NCI-H510A (cell line): ENCODE results near the gene PHF14.
"Not testable (repeated sequence)": the region's sequence is repeated elsewhere in the genome, so short reads cannot be mapped to it uniquely, and the experiment has no call there.

Source experiments
- DNase-seq: peaks from one replicate; lab custom pipeline; 2025; lab: John Stamatoyannopoulos, UW

The PHF14 gene

GRCh38 chr7:10977113-10977512 is 3.4 kb downstream of the PHF14 start:
- DNase-seq: no peak

DNA sequence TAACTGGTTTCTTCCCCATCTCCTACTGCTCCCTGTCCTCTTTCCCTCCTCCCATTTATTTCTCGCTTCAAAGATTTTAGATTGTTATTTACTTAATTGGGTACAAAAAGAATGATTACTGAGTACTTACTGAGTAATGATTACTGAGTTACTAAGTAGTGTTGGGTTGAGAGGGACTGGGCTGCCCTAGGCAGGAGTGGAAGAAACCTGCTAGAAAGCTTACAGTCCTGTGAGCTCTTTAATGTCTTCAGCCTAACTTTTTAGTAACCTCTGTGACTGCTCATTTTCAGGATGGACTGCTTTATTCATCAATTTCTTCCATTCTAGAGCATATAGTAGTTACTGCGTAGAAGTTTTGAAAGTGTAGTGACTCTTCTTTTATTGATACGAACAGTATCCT is 7.6 kb downstream of the PHF14 start:
- no peak for DNase-seq

GRCh38 chr7:10990748-10991147 is 17.1 kb downstream of the PHF14 start:
- not testable (repeated sequence) for DNase-seq

GRCh38 chr7:10995482-10996166 is 22.0 kb downstream of the PHF14 start:
- DNase-seq: not testable (repeated sequence)

DNA sequence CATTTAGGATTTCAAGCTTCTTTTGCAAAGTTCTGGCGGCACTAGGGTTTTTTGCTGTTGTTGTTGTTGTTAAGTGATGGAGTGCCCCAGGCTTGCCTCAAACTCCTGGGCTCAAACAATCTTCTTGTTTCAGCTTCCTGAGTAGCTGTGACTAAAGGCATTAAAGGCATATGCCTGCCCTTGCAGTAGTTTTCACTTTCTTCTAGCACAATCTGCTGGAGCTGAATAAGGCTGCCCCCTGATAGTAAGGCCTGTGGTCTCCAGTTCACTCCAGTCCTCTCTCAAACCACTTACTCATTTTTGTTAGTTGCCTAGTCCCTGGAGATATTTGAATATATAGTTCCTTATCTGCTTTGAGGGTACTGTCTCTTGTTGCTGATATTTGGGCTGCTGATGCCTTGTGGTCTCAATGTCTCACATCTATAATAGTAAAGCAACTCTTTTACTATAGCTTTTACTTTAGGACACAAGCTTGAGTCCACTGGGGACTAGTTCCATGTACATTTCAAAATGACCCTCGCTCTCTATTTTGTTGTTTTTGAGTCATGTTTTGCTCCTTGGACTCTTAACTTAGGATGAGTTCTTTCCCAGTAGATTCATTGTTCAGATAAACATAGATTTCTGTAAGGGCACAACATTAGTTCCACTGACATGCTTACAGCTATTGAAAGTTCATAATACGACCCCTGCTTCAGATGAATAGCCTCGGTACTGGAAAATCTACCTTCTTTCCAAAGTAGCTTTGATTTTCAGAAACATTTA is 25.5 kb downstream of the PHF14 start:
- no peak for DNase-seq

DNA sequence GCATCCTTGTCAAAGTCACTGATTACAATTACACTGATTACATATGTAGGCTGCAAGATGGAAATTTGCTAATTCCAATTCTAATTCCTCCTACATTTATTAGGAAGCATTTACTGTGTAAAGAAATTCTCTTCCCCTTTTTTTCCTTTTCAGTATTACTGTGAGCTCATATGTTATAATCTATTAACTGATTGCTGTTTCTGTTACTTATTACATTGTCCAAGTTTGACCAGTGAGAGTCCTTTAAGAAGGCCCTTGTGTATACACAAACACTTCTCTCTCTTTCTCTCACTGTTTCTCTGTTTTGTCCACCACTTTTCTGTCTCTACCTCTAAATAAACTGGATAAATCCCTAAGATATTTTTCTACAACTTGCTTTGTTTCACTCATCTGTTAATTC is 31.5 kb downstream of the PHF14 start:
- no peak for DNase-seq

DNA sequence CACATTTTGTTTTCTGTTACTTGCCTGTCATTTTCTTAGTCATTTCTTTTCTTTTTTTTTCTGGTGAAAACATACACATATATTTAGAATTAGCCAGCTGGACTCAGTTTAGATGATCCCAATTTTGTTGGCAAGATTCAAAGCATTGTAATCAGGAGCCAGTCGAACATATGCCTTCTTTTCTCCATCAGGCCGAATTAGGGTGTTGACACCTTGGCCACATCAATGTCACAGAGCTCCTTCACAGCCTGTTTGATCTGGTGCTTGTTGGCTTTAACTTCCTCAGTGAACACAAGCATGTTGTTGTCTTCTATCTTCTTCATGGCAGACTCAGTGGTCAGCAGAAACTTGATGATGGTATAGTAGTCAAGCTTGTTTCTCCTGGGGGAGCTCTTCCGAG is 32.6 kb downstream of the PHF14 start:
- no peak for DNase-seq

DNA sequence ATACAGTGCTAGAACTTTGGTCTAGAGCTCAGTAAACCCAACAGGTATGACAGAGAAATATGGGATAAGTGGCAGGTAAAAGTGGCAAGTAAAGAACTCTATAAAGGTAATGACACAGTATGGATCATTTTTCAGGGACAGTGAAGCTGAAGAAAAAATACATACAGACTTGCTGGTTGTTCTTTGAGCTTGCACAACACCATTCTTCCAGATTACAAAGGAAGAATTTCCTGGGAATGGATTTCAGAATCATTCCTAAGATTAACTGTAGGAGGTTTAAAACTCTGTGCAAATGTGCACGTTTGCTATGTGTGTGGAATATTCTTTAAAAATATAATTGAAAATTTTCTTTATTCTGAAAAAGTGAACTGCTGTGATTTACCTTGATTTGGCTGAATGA is 36.0 kb downstream of the PHF14 start:
- no peak for DNase-seq

GRCh38 chr7:11021468-11021867 is 47.8 kb downstream of the PHF14 start:
- DNase-seq: no peak

GRCh38 chr7:11026452-11027359 is 53.0 kb downstream of the PHF14 start:
- DNase-seq: no peak

DNA sequence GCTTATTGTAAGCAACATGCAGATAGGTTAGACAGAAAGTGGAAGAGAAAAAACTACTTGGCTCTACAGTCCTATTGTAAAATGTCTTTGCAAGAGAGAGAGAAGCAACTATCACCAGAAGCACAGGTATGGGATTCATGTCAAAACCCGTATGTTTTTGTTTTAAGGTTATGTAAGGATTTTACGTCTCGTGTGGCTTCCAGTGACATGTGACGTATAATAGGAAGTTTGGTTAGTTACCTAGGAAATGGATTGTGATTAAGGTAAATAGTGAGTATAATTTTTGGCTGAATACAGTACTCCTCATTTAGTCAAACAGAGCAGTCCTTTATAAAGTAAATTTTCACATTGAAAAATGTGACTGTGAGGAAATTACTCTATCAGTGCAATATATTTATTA is 62.0 kb downstream of the PHF14 start:
- no peak for DNase-seq

- DNase-seq: no peak
Measured at GRCh38 chr7:11039974-11040373, 66.3 kb downstream of the PHF14 start.

GRCh38 chr7:11054033-11054432 is 80.4 kb downstream of the PHF14 start:
- no peak for DNase-seq

- DNase-seq: no peak
Measured at GRCh38 chr7:11060893-11061292, 87.2 kb downstream of the PHF14 start.

- no peak for DNase-seq
Measured at GRCh38 chr7:11062110-11062509, 88.4 kb downstream of the PHF14 start.

- DNase-seq: no peak
Measured at GRCh38 chr7:11069591-11069990, 95.9 kb downstream of the PHF14 start.

DNA sequence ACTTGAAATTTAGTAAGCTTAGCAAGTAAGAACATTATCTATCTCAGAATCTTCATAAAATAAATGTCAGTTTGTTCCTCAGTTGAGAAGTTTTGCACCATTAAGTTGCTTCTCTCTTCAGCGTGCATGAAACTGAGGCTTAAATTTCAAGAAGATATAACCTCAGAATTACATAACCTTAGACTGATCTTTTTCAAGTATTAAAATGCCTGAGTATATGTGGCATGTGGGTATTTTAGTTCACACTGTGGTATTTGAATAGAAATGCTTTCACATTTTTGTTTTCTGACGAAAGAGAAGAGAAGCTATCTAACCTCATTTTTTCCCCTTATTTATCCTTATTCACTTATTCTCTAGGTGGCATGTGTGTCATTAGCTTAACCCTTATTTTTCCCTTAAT is 104.1 kb downstream of the PHF14 start:
- no peak for DNase-seq

- DNase-seq: no peak
Measured at GRCh38 chr7:11078247-11078834, 104.7 kb downstream of the PHF14 start.

DNA sequence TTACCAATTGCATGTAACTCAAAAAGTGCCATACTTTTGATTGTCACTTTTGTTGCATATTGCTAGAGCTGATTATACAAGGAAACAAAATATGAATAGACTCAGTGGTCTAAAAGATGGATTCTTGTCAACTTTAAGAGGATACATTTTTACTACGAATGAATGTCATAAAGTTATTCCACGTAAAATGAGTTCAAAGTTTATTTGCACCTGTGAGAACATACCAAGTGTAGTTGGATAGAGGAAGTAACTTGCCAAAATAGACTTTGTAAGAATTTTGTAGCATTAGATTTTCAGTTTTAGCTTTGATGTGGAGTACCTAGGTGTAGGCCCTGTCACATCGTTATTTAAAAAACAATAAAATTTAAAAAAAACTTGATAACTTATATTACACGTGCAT is 106.2 kb downstream of the PHF14 start:
- DNase-seq: no peak

- no peak for DNase-seq
Measured at GRCh38 chr7:11082121-11082520, 108.4 kb downstream of the PHF14 start.

DNA sequence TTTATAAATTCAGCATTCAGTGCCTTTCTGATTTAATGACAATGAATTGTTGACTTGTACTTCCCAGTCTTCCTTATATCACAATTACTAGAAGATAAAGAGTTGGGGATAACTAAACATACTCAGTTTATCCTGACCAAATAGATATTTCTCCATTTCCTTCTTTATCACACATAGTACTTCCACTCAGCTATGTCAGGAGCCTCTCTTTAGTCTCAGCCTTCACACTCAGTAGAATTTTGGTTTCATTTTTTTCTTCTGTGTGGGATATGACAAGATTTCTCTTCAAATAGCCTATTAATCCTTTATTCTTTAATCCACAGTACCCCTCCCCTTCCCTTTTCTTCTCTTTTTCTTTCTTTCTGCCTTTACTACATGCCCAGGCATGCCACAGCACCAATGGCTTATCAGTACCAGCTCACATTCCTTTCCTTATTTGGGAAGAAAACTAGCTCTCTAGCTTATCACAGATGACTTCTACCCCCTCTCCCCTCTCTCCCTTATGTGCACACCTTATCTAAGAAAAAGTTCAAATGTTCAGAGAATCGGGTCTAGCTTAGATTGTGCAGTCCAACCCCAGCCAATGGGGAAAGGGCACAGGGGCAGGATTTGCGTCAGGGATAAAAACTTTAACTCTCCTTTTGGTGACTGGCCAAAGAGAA is 109.0 kb downstream of the PHF14 start:
- no peak for DNase-seq

GRCh38 chr7:11083214-11083568 is 109.5 kb downstream of the PHF14 start:
- no peak for DNase-seq
